K562 (cell line): ENCODE data around the gene SCRN1. TPM values are rescaled to one million over a fixed set of nuclear protein-coding genes. Genes with fewer than 3 reads are reported as not detected.

Experiments
- HDAC1 ChIP-seq, 2 experiments: fragments of 450-650 bp; IDR thresholded peaks; 2 replicates each; pipeline ENCODE4 v1.6.1; 2016 to 2017; ENCODE audit warnings: inconsistent platforms in 1 of 2, mild to moderate bottlenecking in 1 of 2, moderate library complexity in 1 of 2
- HSF4 ChIP-seq: fragments of 250-450 bp; sonication (Bioruptor Pico); IDR thresholded peaks from 2 replicates; pipeline ENCODE4 v2.1.2; 2022; ENCODE audit warnings: mild to moderate bottlenecking, moderate library complexity, borderline replicate concordance
- KDM1A ChIP-seq, 2 experiments: fragments of 450-650 bp; IDR thresholded peaks; 2 replicates each; pipeline ENCODE4 v1.6.1; 2016; ENCODE audit warnings: mild to moderate bottlenecking in 2 of 2
- MEF2D ChIP-seq: conservative IDR thresholded peaks from 2 replicates; pipeline ENCODE4 v1.6.1; 2016; ENCODE audit warnings: low read depth, missing genetic modification characterization, missing compliant biosample characterization
- NFE2 ChIP-seq: IDR thresholded peaks from 2 replicates; pipeline ENCODE4 v1.6.1; 2014; ENCODE audit warnings: antibody characterized with exemption, low read depth
- PHF8 ChIP-seq: fragments of 200-600 bp; sonication (generic); IDR thresholded peaks from 2 replicates; pipeline ENCODE4 v1.6.1; 2012; ENCODE audit warnings: mixed run types, mild to moderate bottlenecking, inconsistent platforms, low read length, moderate library complexity, borderline replicate concordance
- POLR2AphosphoS2 ChIP-seq: IDR thresholded peaks from 2 replicates; pipeline ENCODE4 v1.6.1; 2012; ENCODE audit warnings: low read length, improper control_type of control experiment
- POLR2G ChIP-seq: fragments of 200-400 bp; formaldehyde crosslinking; IDR thresholded peaks from 2 replicates; pipeline ENCODE4 v1.6.1; 2017; ENCODE audit warnings: low read depth, mild to moderate bottlenecking, antibody characterized with exemption, low read length, moderate library complexity
- SPI1 ChIP-seq: IDR thresholded peaks from 2 replicates; pipeline ENCODE4 v1.6.1; 2011; ENCODE audit warnings: low read depth, low read length, control low read depth, borderline replicate concordance
- ZNF24 ChIP-seq: fragments of 450-650 bp; IDR thresholded peaks from 2 replicates; pipeline ENCODE4 v1.6.1; 2016
- ZNF282 ChIP-seq: sonication (generic); formaldehyde crosslinking; IDR thresholded peaks from 2 replicates; pipeline ENCODE4 v1.8.1; 2023; ENCODE audit warnings: missing genetic modification reagents
- ZNF384 ChIP-seq: IDR thresholded peaks from 2 replicates; pipeline ENCODE4 v1.6.1; 2012; ENCODE audit warnings: low read depth, low read length, improper control_type of control experiment
- polyA plus RNA-seq, 8 experiments: library from polyadenylated mRNA; depleted of rRNA in 4 of 8; stranded (reverse) in 5 of 8; unstranded in 3 of 8; fragments of >200 nt; fragmentation: Nextera tagmentation in 2 of 8; fragmentation: Illumina TruSeq in 1 of 8; extraction: Ambion mirVana in 2 of 8; extraction: Trizol in 1 of 8; gene quantifications; 2 replicates each; pipeline versions ENCODE4 v1.2.1 to v1.2.3, GENCODE V29; 2011 to 2014; ENCODE audit warnings: inconsistent platforms in 1 of 8, missing spikeins in 1 of 8
- total RNA-seq, 7 experiments: library from RNA; depleted of rRNA in 6 of 7; stranded (reverse); fragments of >200 nt in 6 of 7; fragmentation: Illumina TruSeq in 2 of 7; extraction: Trizol in 2 of 7; gene quantifications; 2 replicates each; pipeline versions ENCODE4 v1.2.1 to v1.2.3, GENCODE V29; 2011 to 2021; ENCODE audit warnings: low replicate concordance in 1 of 7
- TF ChIP-seq, protein P1 (sequence below): sonication (generic); formaldehyde crosslinking; IDR thresholded peaks from 2 replicates; pipeline ENCODE4 v1.8.0; 2023; ENCODE audit warnings: mild to moderate bottlenecking, missing genetic modification reagents
- TF ChIP-seq, protein P2 (sequence below): fragments of 250-450 bp; sonication (Bioruptor Pico); IDR thresholded peaks from 2 replicates; pipeline ENCODE4 v1.5.0; 2022; ENCODE audit warnings: mild to moderate bottlenecking
- TF ChIP-seq, protein P3 (sequence below): fragments of 250-450 bp; sonication (Bioruptor Pico); IDR thresholded peaks from 2 replicates; pipeline ENCODE4 v1.8.0; 2021; ENCODE audit warnings: moderate library complexity, mild to moderate bottlenecking, inconsistent platforms
- TF ChIP-seq, protein P4 (sequence below): sonication (generic); formaldehyde crosslinking; IDR thresholded peaks from 2 replicates; pipeline ENCODE4 v1.8.1; 2022; ENCODE audit warnings: missing genetic modification reagents
- TF ChIP-seq, protein P5 (sequence below): sonication (generic); formaldehyde crosslinking; IDR thresholded peaks from 2 replicates; pipeline ENCODE4 v1.8.1; 2023; ENCODE audit warnings: mild to moderate bottlenecking, missing genetic modification reagents

The SCRN1 gene
- total and polyA plus RNA-seq, 9 of the 15 experiments (the other 6 are each of a cell fraction or from before 2014, with no cell fraction given): 0.13 to 1.4 (median 0.20) TPM

DNA sequence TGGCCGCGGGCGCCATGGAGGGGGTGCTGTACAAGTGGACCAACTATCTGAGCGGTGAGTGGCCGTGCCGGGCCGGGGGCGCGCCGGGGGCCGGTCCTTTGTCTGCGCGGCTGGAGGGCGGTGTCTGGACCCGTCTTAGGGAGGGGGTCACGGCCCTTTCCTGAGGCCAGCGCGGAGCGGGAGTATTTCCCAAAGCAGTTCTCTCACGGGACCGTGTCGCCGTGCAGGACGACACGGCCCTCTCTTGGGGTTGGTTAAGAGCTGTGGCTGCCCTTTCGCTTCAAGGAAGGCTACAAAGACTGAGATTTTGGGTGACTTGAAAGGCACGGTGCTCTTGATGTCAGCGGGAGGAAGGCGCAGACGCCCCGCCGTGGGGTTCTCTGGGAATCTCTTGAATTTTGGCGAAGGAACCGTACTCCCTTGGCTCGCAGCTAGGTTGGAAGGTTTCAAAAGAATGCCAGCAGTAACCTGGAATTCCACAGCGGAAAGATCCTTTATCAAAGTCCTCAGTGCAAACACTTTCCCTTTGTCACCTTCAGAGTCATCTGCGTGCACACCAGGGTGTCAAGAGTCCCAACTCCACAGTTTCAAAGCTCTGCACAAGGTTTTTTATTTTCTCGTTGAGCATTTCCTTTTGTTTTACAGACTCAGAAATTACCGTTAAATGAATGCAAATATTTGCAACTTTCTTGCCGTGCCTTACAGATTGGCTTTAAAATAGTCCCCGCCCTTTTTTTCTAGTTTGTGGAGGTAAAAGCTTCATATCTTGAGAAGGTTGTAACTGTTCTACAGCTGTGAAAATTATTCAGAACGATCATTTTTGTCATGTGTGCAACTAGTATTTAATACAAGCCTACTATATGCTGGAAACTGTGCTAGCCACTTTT is 39.4 kb upstream of the SCRN1 start (continued):
- TF ChIP-seq, protein P1, sequence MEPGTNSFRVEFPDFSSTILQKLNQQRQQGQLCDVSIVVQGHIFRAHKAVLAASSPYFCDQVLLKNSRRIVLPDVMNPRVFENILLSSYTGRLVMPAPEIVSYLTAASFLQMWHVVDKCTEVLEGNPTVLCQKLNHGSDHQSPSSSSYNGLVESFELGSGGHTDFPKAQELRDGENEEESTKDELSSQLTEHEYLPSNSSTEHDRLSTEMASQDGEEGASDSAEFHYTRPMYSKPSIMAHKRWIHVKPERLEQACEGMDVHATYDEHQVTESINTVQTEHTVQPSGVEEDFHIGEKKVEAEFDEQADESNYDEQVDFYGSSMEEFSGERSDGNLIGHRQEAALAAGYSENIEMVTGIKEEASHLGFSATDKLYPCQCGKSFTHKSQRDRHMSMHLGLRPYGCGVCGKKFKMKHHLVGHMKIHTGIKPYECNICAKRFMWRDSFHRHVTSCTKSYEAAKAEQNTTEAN (CRISPR knock-in tag): no peak
- TF ChIP-seq, protein P2, sequence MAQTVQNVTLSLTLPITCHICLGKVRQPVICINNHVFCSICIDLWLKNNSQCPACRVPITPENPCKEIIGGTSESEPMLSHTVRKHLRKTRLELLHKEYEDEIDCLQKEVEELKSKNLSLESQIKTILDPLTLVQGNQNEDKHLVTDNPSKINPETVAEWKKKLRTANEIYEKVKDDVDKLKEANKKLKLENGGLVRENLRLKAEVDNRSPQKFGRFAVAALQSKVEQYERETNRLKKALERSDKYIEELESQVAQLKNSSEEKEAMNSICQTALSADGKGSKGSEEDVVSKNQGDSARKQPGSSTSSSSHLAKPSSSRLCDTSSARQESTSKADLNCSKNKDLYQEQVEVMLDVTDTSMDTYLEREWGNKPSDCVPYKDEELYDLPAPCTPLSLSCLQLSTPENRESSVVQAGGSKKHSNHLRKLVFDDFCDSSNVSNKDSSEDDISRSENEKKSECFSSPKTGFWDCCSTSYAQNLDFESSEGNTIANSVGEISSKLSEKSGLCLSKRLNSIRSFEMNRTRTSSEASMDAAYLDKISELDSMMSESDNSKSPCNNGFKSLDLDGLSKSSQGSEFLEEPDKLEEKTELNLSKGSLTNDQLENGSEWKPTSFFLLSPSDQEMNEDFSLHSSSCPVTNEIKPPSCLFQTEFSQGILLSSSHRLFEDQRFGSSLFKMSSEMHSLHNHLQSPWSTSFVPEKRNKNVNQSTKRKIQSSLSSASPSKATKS: no peak
- TF ChIP-seq HSF4: no peak
- TF ChIP-seq NFE2: no peak
- TF ChIP-seq PHF8: no peak
- TF ChIP-seq KDM1A (IDR thresholded peaks at IDR 0.05): peak; percentile 53 to 61; a peak in 3 of 4 replicates
- peak in 1 of 2 experiments; percentile 18; a peak in 1 of 4 replicates for TF ChIP-seq HDAC1 (IDR thresholded peaks at IDR 0.05)
- TF ChIP-seq, protein P3, sequence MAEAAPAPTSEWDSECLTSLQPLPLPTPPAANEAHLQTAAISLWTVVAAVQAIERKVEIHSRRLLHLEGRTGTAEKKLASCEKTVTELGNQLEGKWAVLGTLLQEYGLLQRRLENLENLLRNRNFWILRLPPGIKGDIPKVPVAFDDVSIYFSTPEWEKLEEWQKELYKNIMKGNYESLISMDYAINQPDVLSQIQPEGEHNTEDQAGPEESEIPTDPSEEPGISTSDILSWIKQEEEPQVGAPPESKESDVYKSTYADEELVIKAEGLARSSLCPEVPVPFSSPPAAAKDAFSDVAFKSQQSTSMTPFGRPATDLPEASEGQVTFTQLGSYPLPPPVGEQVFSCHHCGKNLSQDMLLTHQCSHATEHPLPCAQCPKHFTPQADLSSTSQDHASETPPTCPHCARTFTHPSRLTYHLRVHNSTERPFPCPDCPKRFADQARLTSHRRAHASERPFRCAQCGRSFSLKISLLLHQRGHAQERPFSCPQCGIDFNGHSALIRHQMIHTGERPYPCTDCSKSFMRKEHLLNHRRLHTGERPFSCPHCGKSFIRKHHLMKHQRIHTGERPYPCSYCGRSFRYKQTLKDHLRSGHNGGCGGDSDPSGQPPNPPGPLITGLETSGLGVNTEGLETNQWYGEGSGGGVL (CRISPR knock-in tag): no peak
- no peak for TF ChIP-seq POLR2G
- no peak for TF ChIP-seq ZNF384
- TF ChIP-seq, protein P4, sequence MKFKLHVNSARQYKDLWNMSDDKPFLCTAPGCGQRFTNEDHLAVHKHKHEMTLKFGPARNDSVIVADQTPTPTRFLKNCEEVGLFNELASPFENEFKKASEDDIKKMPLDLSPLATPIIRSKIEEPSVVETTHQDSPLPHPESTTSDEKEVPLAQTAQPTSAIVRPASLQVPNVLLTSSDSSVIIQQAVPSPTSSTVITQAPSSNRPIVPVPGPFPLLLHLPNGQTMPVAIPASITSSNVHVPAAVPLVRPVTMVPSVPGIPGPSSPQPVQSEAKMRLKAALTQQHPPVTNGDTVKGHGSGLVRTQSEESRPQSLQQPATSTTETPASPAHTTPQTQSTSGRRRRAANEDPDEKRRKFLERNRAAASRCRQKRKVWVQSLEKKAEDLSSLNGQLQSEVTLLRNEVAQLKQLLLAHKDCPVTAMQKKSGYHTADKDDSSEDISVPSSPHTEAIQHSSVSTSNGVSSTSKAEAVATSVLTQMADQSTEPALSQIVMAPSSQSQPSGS (CRISPR knock-in tag): no peak
- no peak for TF ChIP-seq ZNF24
- TF ChIP-seq, protein P5, sequence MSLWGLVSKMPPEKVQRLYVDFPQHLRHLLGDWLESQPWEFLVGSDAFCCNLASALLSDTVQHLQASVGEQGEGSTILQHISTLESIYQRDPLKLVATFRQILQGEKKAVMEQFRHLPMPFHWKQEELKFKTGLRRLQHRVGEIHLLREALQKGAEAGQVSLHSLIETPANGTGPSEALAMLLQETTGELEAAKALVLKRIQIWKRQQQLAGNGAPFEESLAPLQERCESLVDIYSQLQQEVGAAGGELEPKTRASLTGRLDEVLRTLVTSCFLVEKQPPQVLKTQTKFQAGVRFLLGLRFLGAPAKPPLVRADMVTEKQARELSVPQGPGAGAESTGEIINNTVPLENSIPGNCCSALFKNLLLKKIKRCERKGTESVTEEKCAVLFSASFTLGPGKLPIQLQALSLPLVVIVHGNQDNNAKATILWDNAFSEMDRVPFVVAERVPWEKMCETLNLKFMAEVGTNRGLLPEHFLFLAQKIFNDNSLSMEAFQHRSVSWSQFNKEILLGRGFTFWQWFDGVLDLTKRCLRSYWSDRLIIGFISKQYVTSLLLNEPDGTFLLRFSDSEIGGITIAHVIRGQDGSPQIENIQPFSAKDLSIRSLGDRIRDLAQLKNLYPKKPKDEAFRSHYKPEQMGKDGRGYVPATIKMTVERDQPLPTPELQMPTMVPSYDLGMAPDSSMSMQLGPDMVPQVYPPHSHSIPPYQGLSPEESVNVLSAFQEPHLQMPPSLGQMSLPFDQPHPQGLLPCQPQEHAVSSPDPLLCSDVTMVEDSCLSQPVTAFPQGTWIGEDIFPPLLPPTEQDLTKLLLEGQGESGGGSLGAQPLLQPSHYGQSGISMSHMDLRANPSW (CRISPR knock-in tag): no peak
- no peak for TF ChIP-seq ZNF282 (CRISPR knock-in tag)
- no peak for TF ChIP-seq MEF2D (tag)
- TF ChIP-seq POLR2AphosphoS2: no peak
- TF ChIP-seq SPI1: no peak
